GM18520 (cell line): ENCODE data around the gene HRK.

ENCODE experiments used
- ATAC-seq: cut with Tn5 transposase; IDR thresholded peaks from one replicate; pipeline ENCODE4 v1.9.1; 2021; ENCODE audit not compliant: unreplicated experiment

Gene HRK

GRCh38 chr12:116870306-116870705 is 10.9 kb downstream of the HRK start:
- ATAC-seq, result no peak

DNA sequence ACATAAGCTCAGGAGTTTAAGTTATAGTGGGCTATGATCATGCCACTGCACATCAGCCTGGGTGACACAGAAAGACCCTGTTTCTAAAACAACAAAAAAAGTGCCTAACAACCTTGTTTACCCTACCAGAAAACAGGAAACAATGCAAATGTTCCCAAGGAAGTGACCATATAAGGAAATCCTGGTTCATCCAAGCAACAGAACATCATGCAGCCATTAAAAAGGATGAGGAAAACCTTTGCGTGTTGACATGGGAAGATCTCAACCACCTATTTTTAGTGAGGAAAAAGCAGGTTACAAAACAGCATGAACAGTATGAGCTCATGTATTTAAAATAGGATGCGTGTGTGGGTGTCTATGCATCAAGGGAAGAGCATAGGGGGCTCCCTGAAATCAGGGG is 13.7 kb downstream of the HRK start:
- ATAC-seq, result no peak

DNA sequence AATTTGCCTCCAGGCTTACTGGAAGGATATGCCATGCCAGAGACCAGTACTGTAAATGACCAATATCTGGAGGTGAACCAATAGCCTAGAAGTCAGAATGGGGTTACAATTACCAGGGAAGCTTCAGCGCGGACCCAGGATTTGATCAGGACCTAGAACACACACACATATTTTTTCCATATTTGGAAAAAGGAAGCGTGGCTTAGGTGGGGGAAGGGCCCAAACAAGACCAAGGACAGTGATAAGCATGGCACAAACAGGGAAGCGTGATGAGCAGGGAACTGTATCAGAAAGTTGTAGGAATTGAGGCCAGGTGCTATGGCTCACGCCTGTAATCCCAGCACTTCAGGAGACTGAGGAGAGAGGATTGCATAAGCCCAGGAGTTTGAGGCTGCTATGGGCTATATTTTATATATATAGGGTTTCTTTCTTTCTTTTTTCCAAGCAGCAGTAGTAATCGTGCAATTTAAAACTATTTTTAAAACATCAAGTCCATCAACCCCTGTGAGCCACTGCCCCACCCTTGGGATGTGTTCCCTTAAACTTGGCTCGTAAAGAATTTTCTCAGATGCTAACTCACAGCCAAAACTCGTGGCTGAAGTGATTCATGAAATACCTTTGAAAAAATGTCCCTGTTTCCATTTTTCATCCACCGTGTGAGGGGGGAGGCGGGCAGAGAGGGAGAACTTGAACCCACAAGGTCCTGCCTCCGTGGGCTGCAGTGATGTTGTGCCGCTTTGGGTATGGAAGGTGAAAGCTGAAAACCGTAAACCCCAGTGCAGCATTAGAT is 16.7 kb downstream of the HRK start:
- no peak for ATAC-seq

DNA sequence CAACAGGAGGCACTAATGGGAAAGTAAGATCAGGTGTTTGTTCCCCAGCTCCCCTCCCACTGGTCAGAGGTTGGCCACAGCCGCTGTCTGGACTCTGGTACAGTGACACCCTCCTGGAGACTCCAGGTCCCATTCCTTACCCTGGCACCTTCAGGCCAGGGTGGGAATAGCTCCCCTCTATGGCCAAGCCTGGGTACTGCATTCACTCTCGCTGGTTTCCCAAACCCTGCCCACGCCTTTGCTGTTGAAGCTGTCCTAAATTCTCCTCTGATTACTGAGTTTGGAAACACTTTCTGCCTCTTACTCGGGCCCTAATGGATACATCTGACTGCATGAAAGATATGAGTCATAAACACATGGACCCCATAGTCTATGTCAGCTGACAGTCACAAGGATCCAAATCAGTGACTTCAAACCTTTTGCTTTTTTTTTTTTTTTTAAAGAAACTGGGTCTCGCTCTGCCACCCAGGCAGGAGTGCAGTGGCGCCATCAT is 17.9 kb downstream of the HRK start:
- ATAC-seq, result no peak

- no peak for ATAC-seq
Measured at GRCh38 chr12:116862167-116862566, 19.1 kb downstream of the HRK start.

GRCh38 chr12:116861320-116861719 is 19.9 kb downstream of the HRK start:
- ATAC-seq, result no peak

- no peak for ATAC-seq
Measured at GRCh38 chr12:116860263-116860662, 21.0 kb downstream of the HRK start.

DNA sequence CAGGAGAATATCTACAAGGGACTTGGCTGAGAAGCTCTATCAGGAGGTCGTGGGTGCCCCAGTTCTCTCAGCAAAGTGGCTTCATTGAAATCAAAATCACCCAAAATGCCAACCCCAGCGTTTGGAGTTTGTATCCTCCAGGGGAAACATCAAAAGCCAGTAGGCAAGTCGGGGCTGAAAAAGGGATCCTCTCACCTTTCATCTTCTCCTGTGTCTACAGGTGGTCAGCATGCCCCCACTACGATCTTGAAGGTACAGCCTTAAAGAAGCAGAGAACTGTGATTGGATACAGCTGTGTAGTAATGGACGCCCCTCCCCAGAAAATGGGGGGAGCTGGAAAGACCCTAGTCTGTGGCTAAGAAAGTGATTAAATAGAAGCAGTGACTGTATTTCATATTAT is 22.2 kb downstream of the HRK start:
- no peak for ATAC-seq

- no peak for ATAC-seq
Measured at GRCh38 chr12:116856729-116857128, 24.5 kb downstream of the HRK start.

- ATAC-seq, result no peak
Measured at GRCh38 chr12:116855744-116856470, 25.3 kb downstream of the HRK start.

DNA sequence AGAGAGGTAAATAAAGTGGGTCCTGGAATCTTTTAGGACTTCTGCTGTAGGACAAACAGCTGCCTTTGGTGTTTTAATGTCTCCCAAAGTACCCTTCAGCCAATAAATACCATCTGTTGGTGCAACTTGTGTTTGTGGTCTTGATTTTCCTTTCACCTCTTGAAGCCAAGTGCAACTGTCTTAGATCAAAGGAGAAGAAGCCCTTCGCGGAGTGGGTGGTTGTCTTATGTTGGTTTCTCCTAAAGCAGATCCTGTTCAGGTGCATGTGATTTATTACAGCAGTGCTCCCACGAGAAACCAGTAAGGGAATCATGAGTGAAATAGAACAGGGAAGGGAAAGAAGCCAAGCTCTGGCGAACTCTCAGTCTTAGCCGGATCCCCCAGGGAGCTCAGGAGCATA is 27.7 kb downstream of the HRK start:
- ATAC-seq, result no peak

DNA sequence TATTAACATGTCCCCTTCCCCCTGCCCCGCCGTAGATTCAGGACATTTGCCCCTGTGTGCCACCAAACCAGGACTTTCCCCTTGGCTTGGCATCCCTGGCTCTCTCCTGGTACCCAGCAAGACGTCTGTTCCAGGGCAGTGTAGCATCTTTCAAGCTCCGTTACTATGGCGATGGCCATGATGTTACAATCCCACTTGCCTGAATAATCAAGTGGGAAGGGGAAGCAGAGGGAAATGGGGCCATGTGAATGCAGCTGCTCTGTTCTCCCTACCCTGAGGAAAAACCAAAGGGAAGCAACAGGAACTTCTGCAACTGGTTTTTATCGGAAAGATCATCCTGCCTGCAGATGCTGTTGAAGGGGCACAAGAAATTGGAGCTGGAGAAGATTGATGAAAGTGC is 28.9 kb downstream of the HRK start:
- no peak for ATAC-seq

DNA sequence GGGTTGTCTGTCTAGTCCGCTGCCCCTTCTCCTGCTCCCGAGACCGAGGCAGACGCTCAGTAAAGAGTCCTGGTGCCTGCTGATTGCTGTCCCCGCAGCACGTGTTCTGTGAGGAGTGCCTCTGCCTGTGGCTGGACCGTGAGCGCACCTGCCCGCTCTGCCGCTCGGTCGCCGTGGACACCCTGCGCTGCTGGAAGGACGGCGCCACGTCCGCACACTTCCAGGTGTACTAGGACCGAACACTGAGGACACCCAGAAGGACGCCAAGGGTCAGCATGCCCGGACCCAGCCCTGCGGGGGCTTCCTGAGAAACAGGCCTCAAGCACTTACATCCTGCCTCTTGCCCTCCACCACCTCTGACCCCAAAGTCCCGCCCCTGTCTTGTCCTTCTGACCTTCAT is 32.0 kb downstream of the HRK start:
- ATAC-seq, result no peak

GRCh38 chr12:116843085-116843484 is 38.2 kb downstream of the HRK start:
- no peak for ATAC-seq

DNA sequence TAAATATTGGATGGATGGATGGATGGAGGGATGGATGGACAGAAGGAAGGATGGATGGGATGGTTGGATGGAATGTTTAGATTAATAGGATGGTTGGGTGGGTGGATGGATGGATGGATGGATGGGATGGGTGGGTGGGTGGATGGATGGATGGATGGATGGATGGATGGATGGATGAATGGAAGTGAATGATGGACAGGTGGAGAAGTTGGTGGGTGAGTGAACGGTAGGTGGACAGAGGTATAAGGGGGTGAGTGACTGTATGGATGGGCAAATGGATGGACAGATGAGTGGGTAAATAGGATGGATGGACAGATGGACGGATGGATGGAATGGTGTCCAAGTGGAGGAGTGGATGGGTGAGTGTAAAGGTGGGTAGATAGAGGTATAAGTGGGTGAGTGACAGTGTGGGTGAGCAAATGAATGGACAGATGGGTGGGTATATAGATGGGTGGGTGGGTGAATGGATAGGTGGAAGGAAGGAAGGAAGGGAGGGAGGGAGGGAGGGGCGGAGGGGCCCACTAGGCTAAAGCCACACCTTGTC is 41.9 kb downstream of the HRK start:
- no peak for ATAC-seq

DNA sequence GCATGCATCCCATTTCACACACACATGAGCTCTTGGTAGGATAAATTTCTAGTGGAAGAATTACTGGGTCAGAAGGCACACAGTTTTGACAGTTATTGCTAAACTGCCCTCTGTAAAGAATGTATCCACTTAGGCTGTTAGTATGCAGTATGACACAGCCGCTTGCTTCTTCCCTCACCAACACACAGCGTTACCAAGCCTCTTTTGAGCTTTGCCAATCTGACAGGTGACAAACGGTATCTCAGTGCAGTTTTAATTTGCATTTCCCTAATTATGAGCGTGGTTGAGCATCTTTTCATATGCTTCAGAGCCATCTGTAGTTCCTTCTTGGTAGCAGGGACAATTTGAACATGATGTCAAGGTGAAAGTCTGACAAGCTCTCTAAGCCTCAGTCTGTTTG is 42.9 kb downstream of the HRK start:
- no peak for ATAC-seq

GRCh38 chr12:116837097-116837496 is 44.1 kb downstream of the HRK start:
- no peak for ATAC-seq

GRCh38 chr12:116835484-116835883 is 45.8 kb downstream of the HRK start:
- ATAC-seq, result no peak

DNA sequence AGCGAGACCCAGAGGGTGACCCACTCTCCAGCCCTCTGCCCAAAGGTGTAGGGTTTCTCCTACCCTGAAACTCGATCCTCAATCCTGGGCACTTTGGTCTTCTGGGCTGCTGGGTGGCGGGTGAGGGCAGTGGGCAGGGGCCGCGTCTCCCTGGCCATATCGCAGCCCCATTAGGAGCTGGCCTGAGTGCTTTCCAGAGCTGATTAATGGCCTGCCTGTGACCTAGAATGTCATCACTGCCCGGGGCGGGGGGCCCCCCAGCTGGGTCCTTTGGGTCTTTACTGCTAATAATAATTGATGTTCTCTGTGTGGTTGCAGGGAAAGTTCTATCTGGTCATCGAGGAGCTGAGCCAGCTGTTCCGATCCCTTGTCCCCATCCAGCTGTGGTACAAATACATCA is 47.8 kb downstream of the HRK start:
- ATAC-seq, result no peak

GRCh38 chr12:116832353-116832752 is 48.9 kb downstream of the HRK start:
- ATAC-seq, result no peak

DNA sequence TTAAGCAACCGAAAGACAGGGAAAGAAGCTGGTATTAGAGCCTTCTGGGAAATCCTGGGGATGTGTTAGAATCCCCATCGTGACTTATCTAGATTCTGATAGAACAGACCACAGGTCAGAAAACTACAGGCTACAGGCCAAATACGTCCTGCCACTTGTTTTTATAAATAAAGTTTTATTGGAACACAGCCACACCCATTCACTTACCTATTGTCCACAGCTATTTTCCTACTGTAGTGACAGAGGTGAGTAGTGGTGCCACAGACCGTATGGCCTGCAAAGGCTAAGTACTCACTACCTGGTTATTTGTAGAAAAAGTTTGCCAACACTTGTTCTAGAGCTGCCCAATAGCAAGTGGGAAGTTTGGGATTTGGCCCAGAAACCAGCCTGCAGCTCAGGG is 53.8 kb downstream of the HRK start:
- no peak for ATAC-seq

- ATAC-seq, result no peak
Measured at GRCh38 chr12:116821291-116821690, 60.0 kb downstream of the HRK start.
